Measurements from ENCODE around the gene ADNP. TPM values are rescaled to one million over a fixed set of nuclear protein-coding genes. Genes with fewer than 3 reads are reported as not detected.

Gene ADNP
- total and polyA plus RNA-seq, 2 of the 13 experiments (the other 11 are each of a cell fraction or from before 2014, with no cell fraction given) = 21.0 to 21.5 TPM

DNA sequence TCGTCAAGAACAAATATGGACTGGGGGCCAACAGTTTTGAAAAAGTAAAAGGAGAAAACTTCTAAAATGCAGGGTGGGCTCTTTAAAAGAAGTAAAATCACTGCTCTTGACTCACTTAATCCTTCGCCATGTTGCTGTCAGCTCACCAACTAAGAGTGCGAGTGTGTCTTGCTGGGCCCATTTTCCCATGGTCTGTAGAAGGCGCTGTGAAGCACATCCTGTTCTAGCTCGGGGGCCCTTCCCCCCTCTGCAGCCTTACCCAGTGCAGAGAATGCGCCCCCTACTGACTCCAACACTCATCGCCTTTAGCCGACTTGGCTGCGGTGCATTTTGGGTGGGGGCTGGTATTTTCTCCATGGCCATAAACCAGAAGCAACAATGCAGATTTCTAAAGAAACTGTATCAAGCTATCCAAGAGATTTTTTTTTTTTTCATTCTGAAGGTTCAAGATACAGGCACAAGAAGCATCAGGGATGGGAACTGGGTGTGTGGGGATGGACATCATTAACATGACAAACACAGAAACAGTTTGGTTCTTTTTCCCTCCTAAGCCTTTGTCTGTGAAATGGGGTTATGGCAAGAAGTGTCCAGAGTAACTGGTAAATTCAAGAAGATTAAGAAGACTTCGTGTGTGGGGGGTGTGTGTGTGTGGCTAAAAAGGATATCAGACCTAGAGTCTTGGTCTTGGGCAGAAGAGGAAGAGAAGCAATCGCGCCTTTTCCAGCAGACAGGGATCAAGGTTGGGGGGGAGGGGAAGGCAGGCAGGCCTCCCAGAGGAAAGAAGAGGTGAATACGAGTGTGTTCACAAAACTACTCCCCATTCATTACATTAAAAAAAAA lies 1.7 kb downstream of the ADNP start (continued):
- no peak for TF ChIP-seq JDP2 (CRISPR knock-in tag; IDR thresholded peaks at IDR 0.05; ENCODE audit: borderline replicate concordance)
- TF ChIP-seq, protein P1, sequence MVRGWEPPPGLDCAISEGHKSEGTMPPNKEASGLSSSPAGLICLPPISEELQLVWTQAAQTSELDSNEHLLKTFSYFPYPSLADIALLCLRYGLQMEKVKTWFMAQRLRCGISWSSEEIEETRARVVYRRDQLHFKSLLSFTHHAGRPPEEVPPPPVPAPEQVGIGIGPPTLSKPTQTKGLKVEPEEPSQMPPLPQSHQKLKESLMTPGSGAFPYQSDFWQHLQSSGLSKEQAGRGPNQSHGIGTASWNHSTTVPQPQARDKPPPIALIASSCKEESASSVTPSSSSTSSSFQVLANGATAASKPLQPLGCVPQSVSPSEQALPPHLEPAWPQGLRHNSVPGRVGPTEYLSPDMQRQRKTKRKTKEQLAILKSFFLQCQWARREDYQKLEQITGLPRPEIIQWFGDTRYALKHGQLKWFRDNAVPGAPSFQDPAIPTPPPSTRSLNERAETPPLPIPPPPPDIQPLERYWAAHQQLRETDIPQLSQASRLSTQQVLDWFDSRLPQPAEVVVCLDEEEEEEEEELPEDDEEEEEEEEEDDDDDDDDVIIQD (CRISPR knock-in tag; IDR thresholded peaks at IDR 0.05; ENCODE audit: low read depth) = peak; percentile 98
- TF ChIP-seq PRDM10 (CRISPR knock-in tag; IDR thresholded peaks at IDR 0.05; ENCODE audit: low read depth) = peak; percentile 90
- TF ChIP-seq PLRG1 (conservative IDR thresholded peaks at IDR 0.05) = no peak
- TF ChIP-seq, protein P2, sequence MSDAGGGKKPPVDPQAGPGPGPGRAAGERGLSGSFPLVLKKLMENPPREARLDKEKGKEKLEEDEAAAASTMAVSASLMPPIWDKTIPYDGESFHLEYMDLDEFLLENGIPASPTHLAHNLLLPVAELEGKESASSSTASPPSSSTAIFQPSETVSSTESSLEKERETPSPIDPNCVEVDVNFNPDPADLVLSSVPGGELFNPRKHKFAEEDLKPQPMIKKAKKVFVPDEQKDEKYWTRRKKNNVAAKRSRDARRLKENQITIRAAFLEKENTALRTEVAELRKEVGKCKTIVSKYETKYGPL (CRISPR knock-in tag; IDR thresholded peaks at IDR 0.05) = no peak
- peak; percentile 88 for TF ChIP-seq ZNF605 (CRISPR knock-in tag; IDR thresholded peaks at IDR 0.05)
- peak; percentile 78; the same call in 1 of the 2 replicates for TF ChIP-seq YEATS4 (CRISPR knock-in tag; IDR thresholded peaks at IDR 0.05; ENCODE audit: borderline replicate concordance)
- TF ChIP-seq ZNF484 (CRISPR knock-in tag; IDR thresholded peaks at IDR 0.05; ENCODE audit: borderline replicate concordance, low read depth) = no peak
- TF ChIP-seq, protein P3, sequence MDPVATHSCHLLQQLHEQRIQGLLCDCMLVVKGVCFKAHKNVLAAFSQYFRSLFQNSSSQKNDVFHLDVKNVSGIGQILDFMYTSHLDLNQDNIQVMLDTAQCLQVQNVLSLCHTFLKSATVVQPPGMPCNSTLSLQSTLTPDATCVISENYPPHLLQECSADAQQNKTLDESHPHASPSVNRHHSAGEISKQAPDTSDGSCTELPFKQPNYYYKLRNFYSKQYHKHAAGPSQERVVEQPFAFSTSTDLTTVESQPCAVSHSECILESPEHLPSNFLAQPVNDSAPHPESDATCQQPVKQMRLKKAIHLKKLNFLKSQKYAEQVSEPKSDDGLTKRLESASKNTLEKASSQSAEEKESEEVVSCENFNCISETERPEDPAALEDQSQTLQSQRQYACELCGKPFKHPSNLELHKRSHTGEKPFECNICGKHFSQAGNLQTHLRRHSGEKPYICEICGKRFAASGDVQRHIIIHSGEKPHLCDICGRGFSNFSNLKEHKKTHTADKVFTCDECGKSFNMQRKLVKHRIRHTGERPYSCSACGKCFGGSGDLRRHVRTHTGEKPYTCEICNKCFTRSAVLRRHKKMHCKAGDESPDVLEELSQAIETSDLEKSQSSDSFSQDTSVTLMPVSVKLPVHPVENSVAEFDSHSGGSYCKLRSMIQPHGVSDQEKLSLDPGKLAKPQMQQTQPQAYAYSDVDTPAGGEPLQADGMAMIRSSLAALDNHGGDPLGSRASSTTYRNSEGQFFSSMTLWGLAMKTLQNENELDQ (CRISPR knock-in tag; IDR thresholded peaks at IDR 0.05; ENCODE audit: borderline replicate concordance) = no peak
- TF ChIP-seq ZNF180 (CRISPR knock-in tag; IDR thresholded peaks at IDR 0.05; ENCODE audit: borderline replicate concordance, low read depth) = no peak
- TF ChIP-seq, protein P4, sequence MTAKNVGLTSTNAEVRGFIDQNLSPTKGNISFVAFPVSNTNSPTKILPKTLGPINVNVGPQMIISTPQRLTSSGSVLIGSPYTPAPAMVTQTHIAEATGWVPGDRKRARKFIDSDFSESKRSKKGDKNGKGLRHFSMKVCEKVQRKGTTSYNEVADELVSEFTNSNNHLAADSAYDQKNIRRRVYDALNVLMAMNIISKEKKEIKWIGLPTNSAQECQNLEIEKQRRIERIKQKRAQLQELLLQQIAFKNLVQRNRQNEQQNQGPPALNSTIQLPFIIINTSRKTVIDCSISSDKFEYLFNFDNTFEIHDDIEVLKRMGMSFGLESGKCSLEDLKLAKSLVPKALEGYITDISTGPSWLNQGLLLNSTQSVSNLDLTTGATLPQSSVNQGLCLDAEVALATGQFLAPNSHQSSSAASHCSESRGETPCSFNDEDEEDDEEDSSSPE (CRISPR knock-in tag; IDR thresholded peaks at IDR 0.05) = peak; percentile 72
- TF ChIP-seq, protein P5, sequence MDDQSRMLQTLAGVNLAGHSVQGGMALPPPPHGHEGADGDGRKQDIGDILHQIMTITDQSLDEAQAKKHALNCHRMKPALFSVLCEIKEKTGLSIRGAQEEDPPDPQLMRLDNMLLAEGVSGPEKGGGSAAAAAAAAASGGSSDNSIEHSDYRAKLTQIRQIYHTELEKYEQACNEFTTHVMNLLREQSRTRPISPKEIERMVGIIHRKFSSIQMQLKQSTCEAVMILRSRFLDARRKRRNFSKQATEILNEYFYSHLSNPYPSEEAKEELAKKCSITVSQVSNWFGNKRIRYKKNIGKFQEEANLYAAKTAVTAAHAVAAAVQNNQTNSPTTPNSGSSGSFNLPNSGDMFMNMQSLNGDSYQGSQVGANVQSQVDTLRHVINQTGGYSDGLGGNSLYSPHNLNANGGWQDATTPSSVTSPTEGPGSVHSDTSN (CRISPR knock-in tag; IDR thresholded peaks at IDR 0.05; ENCODE audit: borderline replicate concordance) = no peak
- TF ChIP-seq CAMTA2 (CRISPR knock-in tag; IDR thresholded peaks at IDR 0.05; ENCODE audit: borderline replicate concordance) = no peak
- peak; percentile 96; the same call in 1 of the 2 replicates for TF ChIP-seq REPIN1 (CRISPR knock-in tag; IDR thresholded peaks at IDR 0.05; ENCODE audit: borderline replicate concordance, low read depth)

All from HepG2 (cell line).